ENCODE measurements around the gene GCC2.
A peak's percentile ranks its signal among the peaks of the same experiment; 100 is the strongest.
"Not testable (repeated sequence)": the region's sequence is repeated elsewhere in the genome, so short reads cannot be mapped to it uniquely, and the experiment has no call there.

The GCC2 gene

DNA sequence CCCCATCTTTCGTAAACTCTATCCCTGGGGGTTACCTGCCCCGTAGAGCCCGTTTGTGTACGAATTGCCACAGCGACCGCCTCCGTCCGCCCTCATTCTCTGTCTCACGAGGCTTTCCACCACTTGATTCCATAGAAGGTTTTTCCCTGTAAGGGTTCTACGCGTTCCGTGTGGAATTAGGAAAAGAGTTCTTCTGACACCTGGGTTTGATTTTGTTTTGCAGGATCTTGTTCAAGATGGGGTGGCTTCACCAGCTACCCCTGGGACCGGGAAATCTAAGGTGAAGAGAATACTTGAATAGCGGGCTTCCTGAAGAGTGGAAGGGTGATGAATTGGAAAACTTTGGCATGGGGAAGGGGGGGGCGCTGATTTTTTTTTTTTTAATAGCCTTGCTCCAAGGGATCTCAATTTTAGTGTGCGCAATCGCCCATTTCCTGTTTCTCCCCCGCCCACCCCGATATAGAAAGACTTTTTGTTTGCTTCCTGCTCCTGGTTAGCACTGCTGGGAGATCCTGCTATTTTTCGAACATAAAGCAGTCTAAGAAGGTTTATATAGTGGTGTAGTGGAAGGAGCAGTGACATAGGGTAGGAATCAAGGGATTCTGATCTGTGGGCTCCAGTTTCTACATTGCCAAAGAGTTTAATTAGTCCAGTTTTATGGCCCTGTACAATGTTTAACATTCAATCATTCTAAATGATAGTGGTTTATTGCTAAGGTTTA, 564 bp downstream of the GCC2 start:
- H3K27me3 ChIP-seq (ENCODE audit: control insufficient read depth, insufficient read depth, low read length): no peaks in the 10 kb centered on the region
- peaks cover 5% of the 10 kb centered on the region for H3K4me1 ChIP-seq (ENCODE audit: control insufficient read depth, insufficient read depth, low read length)
- peak overlapping the region; percentile 62 for H3K9ac ChIP-seq (ENCODE audit: low read depth, low read length)
- H3K36me3 ChIP-seq (ENCODE audit: control insufficient read depth, insufficient read depth, low read length): peaks cover 9% of the 10 kb centered on the region
- H3K9me3 ChIP-seq (ENCODE audit: control insufficient read depth, insufficient read depth, low read length): no peaks in the 10 kb centered on the region
- H3K4me3 ChIP-seq (ENCODE audit: low read depth, low read length): peak overlapping the region; percentile 83

- no peak overlapping the region for H3K4me3 ChIP-seq (ENCODE audit: low read depth, low read length)
- peaks cover 5% of the 10 kb centered on the region for H3K4me1 ChIP-seq (ENCODE audit: control insufficient read depth, insufficient read depth, low read length)
- H3K36me3 ChIP-seq (ENCODE audit: control insufficient read depth, insufficient read depth, low read length): peaks cover 11% of the 10 kb centered on the region
- no peaks in the 10 kb centered on the region for H3K27me3 ChIP-seq (ENCODE audit: control insufficient read depth, insufficient read depth, low read length)
- H3K9ac ChIP-seq (ENCODE audit: low read depth, low read length): no peak overlapping the region
- H3K9me3 ChIP-seq (ENCODE audit: control insufficient read depth, insufficient read depth, low read length): no peaks in the 10 kb centered on the region
These were observed 1.9 kb downstream of the GCC2 start for GRCh38 chr2:108450863-108451262.

DNA sequence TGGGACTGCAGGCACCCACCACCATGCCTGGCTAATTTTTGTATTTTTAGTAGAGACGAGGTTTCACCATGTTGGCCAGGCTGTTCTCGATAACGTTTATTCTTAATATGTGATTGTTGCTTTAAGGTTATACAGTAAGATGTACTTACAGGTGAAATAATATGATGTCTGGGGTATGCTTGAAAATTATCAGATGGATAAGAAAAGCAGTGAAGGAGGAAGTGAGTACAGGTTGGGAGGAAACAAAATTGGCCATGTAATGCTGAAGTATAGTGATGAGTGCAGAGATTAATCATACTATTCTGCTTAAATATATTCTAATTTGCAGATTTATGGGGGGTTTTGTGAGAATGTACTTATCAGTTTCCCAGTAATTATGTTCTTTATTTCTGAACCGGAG, 3.0 kb downstream of the GCC2 start:
- Histone ChIP-seq H3K9me3 (ENCODE audit: control insufficient read depth, insufficient read depth, low read length) (no peaks in the 10 kb centered on the region), H3K4me1 (ENCODE audit: control insufficient read depth, insufficient read depth, low read length) (peaks cover 5% of the 10 kb centered on the region), H3K9ac (ENCODE audit: low read depth, low read length) (no peak overlapping the region), H3K27me3 (ENCODE audit: control insufficient read depth, insufficient read depth, low read length) (no peaks in the 10 kb centered on the region), H3K4me3 (ENCODE audit: low read depth, low read length) (no peak overlapping the region), H3K36me3 (ENCODE audit: control insufficient read depth, insufficient read depth, low read length) (peaks cover 12% of the 10 kb centered on the region)

DNA sequence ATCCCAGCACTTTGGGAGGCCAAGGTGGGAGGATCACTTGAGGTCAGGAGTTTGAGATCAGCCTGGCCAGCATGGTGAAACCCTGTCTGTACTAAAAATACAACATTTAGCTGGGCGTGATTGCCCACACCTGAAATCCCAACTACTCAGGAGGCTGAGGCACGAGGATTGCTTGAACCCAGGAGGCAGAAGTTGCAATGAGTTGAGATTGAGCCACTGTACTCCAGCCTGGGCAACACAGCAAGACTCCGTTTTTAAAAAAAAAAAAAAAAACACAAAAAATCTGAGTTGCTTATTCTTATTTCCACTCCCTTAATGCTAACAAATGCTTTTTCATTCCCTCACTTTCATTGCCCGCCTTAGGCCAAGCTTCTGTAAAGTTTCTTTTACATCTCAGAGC, 4.5 kb downstream of the GCC2 start:
- H3K9ac ChIP-seq (ENCODE audit: low read depth, low read length); H3K9me3 ChIP-seq (ENCODE audit: control insufficient read depth, insufficient read depth, low read length); H3K27me3 ChIP-seq (ENCODE audit: control insufficient read depth, insufficient read depth, low read length); H3K4me3 ChIP-seq (ENCODE audit: low read depth, low read length); H3K4me1 ChIP-seq (ENCODE audit: control insufficient read depth, insufficient read depth, low read length): not testable (repeated sequence)
- H3K36me3 ChIP-seq (ENCODE audit: control insufficient read depth, insufficient read depth, low read length): peaks cover 14% of the 10 kb centered on the region

GRCh38 chr2:108454440-108454839, 5.4 kb downstream of the GCC2 start:
- Histone ChIP-seq H3K4me1 (ENCODE audit: control insufficient read depth, insufficient read depth, low read length) (peaks cover 5% of the 10 kb centered on the region), H3K36me3 (ENCODE audit: control insufficient read depth, insufficient read depth, low read length) (peaks cover 14% of the 10 kb centered on the region), H3K9me3 (ENCODE audit: control insufficient read depth, insufficient read depth, low read length) (no peaks in the 10 kb centered on the region), H3K4me3 (ENCODE audit: low read depth, low read length) (no peak overlapping the region), H3K27me3 (ENCODE audit: control insufficient read depth, insufficient read depth, low read length) (no peaks in the 10 kb centered on the region), H3K9ac (ENCODE audit: low read depth, low read length) (no peak overlapping the region)

GRCh38 chr2:108455571-108455970, 6.6 kb downstream of the GCC2 start:
- Histone ChIP-seq H3K9me3 (ENCODE audit: control insufficient read depth, insufficient read depth, low read length) (no peaks in the 10 kb centered on the region), H3K27me3 (ENCODE audit: control insufficient read depth, insufficient read depth, low read length) (no peaks in the 10 kb centered on the region), H3K36me3 (ENCODE audit: control insufficient read depth, insufficient read depth, low read length) (peaks cover 15% of the 10 kb centered on the region), H3K9ac (ENCODE audit: low read depth, low read length) (no peak overlapping the region), H3K4me3 (ENCODE audit: low read depth, low read length) (no peak overlapping the region), H3K4me1 (ENCODE audit: control insufficient read depth, insufficient read depth, low read length) (no peaks in the 10 kb centered on the region)

DNA sequence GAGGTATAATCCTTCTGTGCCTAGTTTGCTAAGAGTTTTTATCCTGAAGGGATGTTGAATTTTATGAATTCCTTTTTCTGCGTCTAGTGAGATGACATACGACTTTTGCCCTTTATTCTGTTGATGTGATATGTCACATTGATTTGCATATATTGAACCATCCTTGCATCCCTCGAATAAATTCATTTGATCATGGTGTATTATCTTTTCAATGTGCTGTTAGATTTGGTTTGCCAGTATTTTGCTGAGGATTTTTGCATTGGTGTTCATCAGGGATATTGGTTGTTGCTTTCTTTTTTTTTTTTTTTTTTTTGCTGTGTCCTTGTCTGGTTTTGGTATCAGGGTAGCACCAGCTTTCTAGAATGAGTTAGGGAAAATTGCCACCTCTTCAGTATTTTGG, 9.1 kb downstream of the GCC2 start:
- Histone ChIP-seq H3K36me3 (ENCODE audit: control insufficient read depth, insufficient read depth, low read length) (peaks cover 11% of the 10 kb centered on the region), H3K4me1 (ENCODE audit: control insufficient read depth, insufficient read depth, low read length) (no peaks in the 10 kb centered on the region), H3K9ac (ENCODE audit: low read depth, low read length) (no peak overlapping the region), H3K9me3 (ENCODE audit: control insufficient read depth, insufficient read depth, low read length) (no peaks in the 10 kb centered on the region), H3K4me3 (ENCODE audit: low read depth, low read length) (no peak overlapping the region), H3K27me3 (ENCODE audit: control insufficient read depth, insufficient read depth, low read length) (no peaks in the 10 kb centered on the region)

DNA sequence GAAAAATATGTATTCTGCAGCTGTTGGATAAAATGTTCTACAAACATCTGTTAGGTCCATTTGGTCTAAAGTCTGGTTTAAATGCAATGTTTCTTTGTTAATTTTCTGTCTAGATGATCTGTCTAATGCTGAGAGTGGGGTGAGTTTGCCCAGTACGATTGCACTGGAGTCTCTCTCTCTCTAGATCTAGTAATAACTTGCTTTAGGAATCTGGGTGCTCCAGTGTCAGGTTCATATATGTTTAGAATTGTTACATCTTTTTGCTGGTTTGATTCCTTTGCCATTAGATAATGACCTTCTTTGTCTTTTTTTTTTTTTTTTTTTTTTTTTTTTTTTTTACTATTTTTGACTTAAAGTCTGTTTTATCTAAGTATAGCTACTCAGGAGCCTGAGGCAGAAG, 10.4 kb downstream of the GCC2 start:
- Histone ChIP-seq H3K4me3 (ENCODE audit: low read depth, low read length) (no peak overlapping the region), H3K9me3 (ENCODE audit: control insufficient read depth, insufficient read depth, low read length) (no peaks in the 10 kb centered on the region), H3K4me1 (ENCODE audit: control insufficient read depth, insufficient read depth, low read length) (no peaks in the 10 kb centered on the region), H3K36me3 (ENCODE audit: control insufficient read depth, insufficient read depth, low read length) (peaks cover 19% of the 10 kb centered on the region), H3K9ac (ENCODE audit: low read depth, low read length) (no peak overlapping the region), H3K27me3 (ENCODE audit: control insufficient read depth, insufficient read depth, low read length) (no peaks in the 10 kb centered on the region)

DNA sequence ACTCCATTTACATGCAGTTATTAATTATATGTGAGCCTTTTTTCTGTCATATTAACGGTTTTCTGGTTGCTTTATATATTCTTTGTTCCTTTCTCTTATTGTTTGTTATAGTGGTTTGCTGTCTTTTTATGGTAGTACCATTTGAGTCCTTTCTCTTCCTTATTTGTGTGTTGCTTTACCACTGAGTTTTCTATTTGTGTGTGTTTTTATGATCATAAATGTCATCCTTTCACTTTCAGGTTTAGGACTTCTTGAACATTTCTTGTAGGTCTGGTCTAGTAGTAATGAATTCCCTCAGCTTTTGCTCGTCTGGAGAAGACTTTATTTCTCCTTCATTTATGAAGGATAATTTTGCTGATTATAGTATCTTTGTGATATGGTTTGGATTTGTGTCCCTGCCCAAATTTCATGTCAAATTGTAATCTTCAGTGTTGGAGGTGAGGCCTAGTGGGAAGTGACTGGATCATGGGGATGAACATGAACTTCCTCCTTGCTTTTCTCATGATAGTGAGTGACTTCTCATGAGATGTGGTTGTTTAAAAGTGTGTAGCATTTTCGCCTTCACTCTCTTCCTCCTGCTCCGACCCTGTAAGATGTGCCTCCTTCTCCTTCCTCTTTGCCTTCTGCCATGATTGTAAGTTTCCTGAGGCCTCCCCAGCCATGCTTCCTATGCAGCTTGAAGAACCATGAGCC, 11.5 kb downstream of the GCC2 start:
- no peaks in the 10 kb centered on the region for H3K9me3 ChIP-seq (ENCODE audit: control insufficient read depth, insufficient read depth, low read length)
- H3K4me3 ChIP-seq (ENCODE audit: low read depth, low read length): no peak overlapping the region
- peaks cover 17% of the 10 kb centered on the region for H3K36me3 ChIP-seq (ENCODE audit: control insufficient read depth, insufficient read depth, low read length)
- H3K27me3 ChIP-seq (ENCODE audit: control insufficient read depth, insufficient read depth, low read length): no peaks in the 10 kb centered on the region
- H3K9ac ChIP-seq (ENCODE audit: low read depth, low read length): no peak overlapping the region
- H3K4me1 ChIP-seq (ENCODE audit: control insufficient read depth, insufficient read depth, low read length): no peaks in the 10 kb centered on the region

- Histone ChIP-seq H3K4me3 (ENCODE audit: low read depth, low read length) (no peak overlapping the region), H3K9me3 (ENCODE audit: control insufficient read depth, insufficient read depth, low read length) (no peaks in the 10 kb centered on the region), H3K9ac (ENCODE audit: low read depth, low read length) (no peak overlapping the region), H3K4me1 (ENCODE audit: control insufficient read depth, insufficient read depth, low read length) (no peaks in the 10 kb centered on the region), H3K27me3 (ENCODE audit: control insufficient read depth, insufficient read depth, low read length) (no peaks in the 10 kb centered on the region), H3K36me3 (ENCODE audit: control insufficient read depth, insufficient read depth, low read length) (peaks cover 16% of the 10 kb centered on the region)
These were observed 28.1 kb downstream of the GCC2 start for GRCh38 chr2:108477099-108477498.

- H3K36me3 ChIP-seq (ENCODE audit: control insufficient read depth, insufficient read depth, low read length): peaks cover 13% of the 10 kb centered on the region
- H3K9me3 ChIP-seq (ENCODE audit: control insufficient read depth, insufficient read depth, low read length): no peaks in the 10 kb centered on the region
- no peak overlapping the region for H3K4me3 ChIP-seq (ENCODE audit: low read depth, low read length)
- H3K4me1 ChIP-seq (ENCODE audit: control insufficient read depth, insufficient read depth, low read length): no peaks in the 10 kb centered on the region
- no peaks in the 10 kb centered on the region for H3K27me3 ChIP-seq (ENCODE audit: control insufficient read depth, insufficient read depth, low read length)
- no peak overlapping the region for H3K9ac ChIP-seq (ENCODE audit: low read depth, low read length)
These were observed 36.2 kb downstream of the GCC2 start for GRCh38 chr2:108485253-108485652.

DNA sequence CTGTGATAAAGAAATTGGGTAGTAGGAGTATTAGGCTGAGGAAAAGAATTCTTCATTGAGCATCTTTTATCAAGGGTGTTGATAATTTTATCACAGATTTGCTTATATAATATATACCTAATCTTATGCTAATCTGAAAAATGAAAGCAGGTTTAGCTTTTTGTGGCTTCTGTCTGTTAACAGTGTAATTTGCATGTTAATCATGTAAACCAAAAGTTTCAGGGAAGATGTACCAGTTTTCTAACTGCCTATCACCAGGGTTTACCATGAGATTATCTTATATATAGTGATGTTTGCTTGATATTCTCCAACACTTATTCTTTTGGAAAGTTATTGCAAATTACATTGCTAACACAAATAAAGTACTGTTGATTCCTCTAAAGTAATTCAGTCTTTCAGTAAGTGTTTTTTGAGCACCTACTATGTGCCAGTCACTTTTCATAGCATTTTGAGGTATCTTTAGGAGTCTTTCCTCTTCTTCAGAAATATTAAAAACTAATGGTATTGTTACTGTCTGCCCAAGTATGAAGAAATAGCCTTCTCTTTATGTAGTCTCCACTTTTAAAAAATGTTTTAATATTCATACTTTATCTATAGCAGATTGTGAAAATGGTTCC, 41.6 kb downstream of the GCC2 start:
- no peaks in the 10 kb centered on the region for H3K9me3 ChIP-seq (ENCODE audit: control insufficient read depth, insufficient read depth, low read length)
- H3K9ac ChIP-seq (ENCODE audit: low read depth, low read length): no peak overlapping the region
- H3K36me3 ChIP-seq (ENCODE audit: control insufficient read depth, insufficient read depth, low read length): peaks cover 10% of the 10 kb centered on the region
- no peak overlapping the region for H3K4me3 ChIP-seq (ENCODE audit: low read depth, low read length)
- H3K4me1 ChIP-seq (ENCODE audit: control insufficient read depth, insufficient read depth, low read length): no peaks in the 10 kb centered on the region
- no peaks in the 10 kb centered on the region for H3K27me3 ChIP-seq (ENCODE audit: control insufficient read depth, insufficient read depth, low read length)

Data from iPS-15b (cell line).